Ammon's horn (tissue), 1 donor: ENCODE data around the gene NOL9.

Experiments
- DNase-seq: peaks from one replicate; pipeline ENCODE4 v3.0.0-alpha.2; 2016; ENCODE audit warnings: low spot score

The NOL9 gene

GRCh38 chr1:6489383-6489765 lies 64.9 kb downstream of the NOL9 start:
- DNase-seq = no peak

GRCh38 chr1:6488602-6489382 lies 65.5 kb downstream of the NOL9 start:
- no peak for DNase-seq

GRCh38 chr1:6487804-6488484 lies 66.4 kb downstream of the NOL9 start:
- no peak for DNase-seq

GRCh38 chr1:6486433-6487011 lies 67.8 kb downstream of the NOL9 start:
- peak; percentile 83 for DNase-seq

GRCh38 chr1:6485168-6486101 lies 68.9 kb downstream of the NOL9 start:
- no peak for DNase-seq

GRCh38 chr1:6484826-6485167 lies 69.5 kb downstream of the NOL9 start:
- no peak for DNase-seq

GRCh38 chr1:6483761-6484117 lies 70.6 kb downstream of the NOL9 start:
- no peak for DNase-seq

GRCh38 chr1:6483017-6483760 lies 71.1 kb downstream of the NOL9 start:
- no peak for DNase-seq

GRCh38 chr1:6481820-6482219 lies 72.5 kb downstream of the NOL9 start:
- DNase-seq = no peak

GRCh38 chr1:6477039-6477820 lies 77.1 kb downstream of the NOL9 start:
- DNase-seq = no peak

GRCh38 chr1:6476483-6476882 lies 77.8 kb downstream of the NOL9 start:
- DNase-seq = no peak

GRCh38 chr1:6475381-6476133 lies 78.8 kb downstream of the NOL9 start:
- peak; percentile 50 for DNase-seq

GRCh38 chr1:6474815-6475282 lies 79.5 kb downstream of the NOL9 start:
- DNase-seq = no peak

GRCh38 chr1:6473974-6474814 lies 80.1 kb downstream of the NOL9 start:
- no peak for DNase-seq

GRCh38 chr1:6473156-6473555 lies 81.2 kb downstream of the NOL9 start:
- no peak for DNase-seq

- no peak for DNase-seq
Measured at GRCh38 chr1:6472391-6472790, 81.9 kb downstream of the NOL9 start.

GRCh38 chr1:6471970-6472368 lies 82.3 kb downstream of the NOL9 start:
- no peak for DNase-seq
